ENCODE results near the gene TM9SF2.

The TM9SF2 gene

DNA sequence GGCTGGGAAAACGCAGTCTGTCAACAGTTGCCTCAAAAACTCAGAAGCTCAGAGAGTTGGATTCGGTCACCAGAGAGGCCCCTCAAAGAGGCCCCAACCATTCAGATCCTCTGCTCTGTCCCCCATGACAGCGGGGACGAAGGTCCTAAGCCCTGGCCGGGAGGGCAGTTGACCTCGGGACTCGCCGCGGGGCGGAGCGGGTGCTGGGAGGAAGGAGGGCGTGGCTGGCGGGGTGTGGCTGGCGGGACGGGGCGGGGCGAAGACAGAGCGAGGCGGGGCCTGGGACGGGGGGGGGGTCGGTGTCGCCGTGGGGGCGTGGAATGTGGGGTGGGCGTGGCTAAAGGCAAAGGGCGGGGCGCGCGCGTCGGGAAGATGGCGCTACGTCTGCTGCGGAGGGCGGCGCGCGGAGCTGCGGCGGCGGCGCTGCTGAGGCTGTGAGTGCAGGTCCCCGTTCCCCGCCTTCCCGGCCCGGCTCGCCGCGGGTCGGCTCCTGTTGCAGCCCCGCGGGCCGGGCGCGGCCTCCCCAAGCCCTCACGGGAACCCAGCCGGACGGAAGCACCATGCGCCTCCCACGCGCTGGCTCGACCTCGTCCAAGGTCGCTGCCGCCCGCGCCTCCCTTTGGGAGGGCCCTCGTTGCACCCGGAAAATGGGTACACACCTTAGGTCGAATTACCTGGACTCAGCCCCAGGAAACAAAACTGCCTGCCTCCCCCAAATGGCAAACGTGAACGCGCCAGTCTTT lies 105.2 kb downstream of the TM9SF2 start, which contains the start of gene CLYBL:
TSS of gene CLYBL (plus strand) at position 367 of the 743 bp plus-strand sequence.
- H3K27me3 Mint-ChIP-seq: no peaks in the 10 kb centered on the region
- peak; percentile 87 to 88 for DNase-seq
- peak within 1 kb of the TSS; percentile 91 to 93 for H3K27ac Mint-ChIP-seq
- peaks cover 57% of the 10 kb centered on the region for H3K4me1 Mint-ChIP-seq
- H3K4me3 Mint-ChIP-seq: peak within 1 kb of the TSS; percentile 83 to 87
- H3K9me3 Mint-ChIP-seq: no peaks in the 10 kb centered on the region
- ATAC-seq: peak; percentile 89

DNA sequence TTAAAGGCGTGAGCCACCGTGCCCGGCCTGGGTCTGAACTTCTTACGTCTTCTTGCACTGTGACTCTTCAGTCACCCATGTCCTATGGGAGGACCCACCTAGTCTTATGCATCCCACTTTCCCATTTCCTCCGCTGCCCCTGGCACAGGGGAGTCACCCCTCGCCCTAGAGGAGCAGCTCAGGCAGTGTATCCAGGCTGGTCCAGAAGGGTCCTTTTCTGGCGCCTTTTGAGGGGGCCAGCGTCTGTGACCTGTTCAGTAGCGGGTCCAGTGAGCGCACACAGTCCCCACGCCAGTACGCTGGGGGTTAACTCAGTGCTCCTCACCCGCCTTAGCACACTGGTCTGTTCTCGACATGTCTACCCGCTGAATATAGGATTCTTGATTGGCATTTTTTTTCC lies 107.1 kb downstream of the TM9SF2 start:
- H3K4me1 Mint-ChIP-seq: peaks cover 45% of the 10 kb centered on the region
- DNase-seq (no peak), ATAC-seq (no peak)
- no peak overlapping the region for H3K27ac Mint-ChIP-seq
- no peaks in the 10 kb centered on the region for H3K27me3 Mint-ChIP-seq
- no peaks in the 10 kb centered on the region for H3K9me3 Mint-ChIP-seq
- H3K4me3 Mint-ChIP-seq: peak overlapping the region in 1 of 2 donors; percentile 13

DNA sequence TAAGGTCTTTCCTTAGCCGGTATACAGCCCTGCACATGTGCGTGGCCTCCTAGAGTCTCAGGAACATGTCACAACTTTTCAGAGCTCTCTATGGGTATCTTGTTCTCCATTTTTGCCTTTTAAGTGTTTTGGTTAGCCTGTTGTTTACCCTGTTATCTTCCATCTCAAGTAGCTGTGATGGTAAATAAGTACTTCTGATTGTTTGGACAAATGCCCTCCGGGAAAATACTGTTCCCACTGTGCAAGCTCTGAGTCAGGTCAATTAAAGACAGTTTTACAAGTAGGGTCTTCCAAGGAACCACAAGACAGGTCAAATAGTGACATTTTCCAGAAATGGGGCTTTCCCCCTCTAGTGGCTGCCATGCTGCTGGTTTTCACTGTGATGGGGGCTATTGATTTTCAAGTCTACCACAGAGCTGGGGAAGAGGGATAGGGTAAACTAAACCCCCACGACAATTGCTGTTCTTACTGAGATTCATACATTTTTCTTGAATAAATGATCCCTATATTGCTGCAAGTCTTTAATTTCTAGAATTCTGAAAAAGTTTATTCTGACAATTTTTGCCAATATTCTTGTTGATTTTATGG lies 109.5 kb downstream of the TM9SF2 start:
- DNase-seq (no peak), ATAC-seq (no peak)
- Mint-ChIP-seq H3K27me3 (no peaks in the 10 kb centered on the region), H3K9me3 (no peaks in the 10 kb centered on the region), H3K4me1 (peaks cover 50% of the 10 kb centered on the region), H3K27ac (no peak overlapping the region), H3K4me3 (no peak overlapping the region)
